Measurements from ENCODE around the gene MRFAP1L1. TPM values are rescaled to one million over a fixed set of nuclear protein-coding genes. Genes with fewer than 3 reads are reported as not detected.

The MRFAP1L1 gene
- total and polyA plus RNA-seq, 2 donors (not counting 3 experiments of a cell fraction or from before 2014, with no cell fraction given) = 28.7 to 42.0 TPM

- no peaks in the 10 kb centered on the region for H3K79me2 ChIP-seq (ENCODE audit: control insufficient read depth, insufficient read depth, low read length)
- CTCF ChIA-PET = interaction anchor here (0.9 to 1.3 kb wide), 3 partner anchors 12 to 153 kb away, joined by 3 to 11 read pairs (median 8); no protein-coding TSS in a partner anchor
- H3K4me1 ChIP-seq (ENCODE audit: control insufficient read depth, extremely low read depth, insufficient read depth, low read length) = peaks cover 3% of the 10 kb centered on the region
- H3K36me3 ChIP-seq (ENCODE audit: control insufficient read depth in 2 of 2, extremely low read depth in 1 of 2, insufficient read depth in 2 of 2, low read length in 2 of 2) = no peaks in the 10 kb centered on the region
- peak overlapping the region; percentile 89 for H2AFZ ChIP-seq (ENCODE audit: low read depth, low read length)
- no peaks in the 10 kb centered on the region for H3K9me1 ChIP-seq (replicated peaks; ENCODE audit: control insufficient read depth, extremely low read depth, insufficient read depth, low read length)
- DNase-seq (ENCODE audit: low read depth, low spot score) (peak; percentile 15), FAIRE-seq (peak; percentile 73)
- intact Hi-C loops (cut with micrococcal nuclease) (no loop called here), dilution Hi-C loops (cut with MboI; ENCODE audit: extremely low pct_ligation_motif_present, low sequenced_read_pairs) (no loop called here)
- H3K9me3 ChIP-seq (replicated peaks; ENCODE audit: control insufficient read depth, insufficient read depth, low read length) = no peaks in the 10 kb centered on the region
- no peaks in the 10 kb centered on the region for H3K27me3 ChIP-seq (ENCODE audit: control insufficient read depth in 2 of 2, insufficient read depth in 2 of 2, low read length in 2 of 2)
- TF ChIP-seq, protein P1, sequence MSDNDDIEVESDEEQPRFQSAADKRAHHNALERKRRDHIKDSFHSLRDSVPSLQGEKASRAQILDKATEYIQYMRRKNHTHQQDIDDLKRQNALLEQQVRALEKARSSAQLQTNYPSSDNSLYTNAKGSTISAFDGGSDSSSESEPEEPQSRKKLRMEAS (IDR thresholded peaks at IDR 0.05; ENCODE audit: insufficient read depth, insufficient read length) = no peak
- TF ChIP-seq POLR2A (IDR thresholded peaks at IDR 0.05; ENCODE audit: low read depth, low read length) (no peak), JUN (IDR thresholded peaks at IDR 0.05; ENCODE audit: borderline replicate concordance, insufficient read depth, insufficient read length, low read depth) (no peak), MYC (IDR thresholded peaks at IDR 0.05; ENCODE audit: low read depth, low read length) (no peak), EZH2 (IDR thresholded peaks at IDR 0.05; ENCODE audit: borderline replicate concordance, low read depth, low read length, severe bottlenecking) (no peak), POLR2AphosphoS5 (IDR thresholded peaks at IDR 0.05; ENCODE audit: insufficient read depth, low read depth, low read length) (no peak), FOS (IDR thresholded peaks at IDR 0.05; ENCODE audit: borderline replicate concordance, insufficient read depth, low read length) (no peak), GATA2 (IDR thresholded peaks at IDR 0.05; ENCODE audit: insufficient read depth, insufficient read length, low read depth, low read length) (no peak)
- TF ChIP-seq, protein P2, sequence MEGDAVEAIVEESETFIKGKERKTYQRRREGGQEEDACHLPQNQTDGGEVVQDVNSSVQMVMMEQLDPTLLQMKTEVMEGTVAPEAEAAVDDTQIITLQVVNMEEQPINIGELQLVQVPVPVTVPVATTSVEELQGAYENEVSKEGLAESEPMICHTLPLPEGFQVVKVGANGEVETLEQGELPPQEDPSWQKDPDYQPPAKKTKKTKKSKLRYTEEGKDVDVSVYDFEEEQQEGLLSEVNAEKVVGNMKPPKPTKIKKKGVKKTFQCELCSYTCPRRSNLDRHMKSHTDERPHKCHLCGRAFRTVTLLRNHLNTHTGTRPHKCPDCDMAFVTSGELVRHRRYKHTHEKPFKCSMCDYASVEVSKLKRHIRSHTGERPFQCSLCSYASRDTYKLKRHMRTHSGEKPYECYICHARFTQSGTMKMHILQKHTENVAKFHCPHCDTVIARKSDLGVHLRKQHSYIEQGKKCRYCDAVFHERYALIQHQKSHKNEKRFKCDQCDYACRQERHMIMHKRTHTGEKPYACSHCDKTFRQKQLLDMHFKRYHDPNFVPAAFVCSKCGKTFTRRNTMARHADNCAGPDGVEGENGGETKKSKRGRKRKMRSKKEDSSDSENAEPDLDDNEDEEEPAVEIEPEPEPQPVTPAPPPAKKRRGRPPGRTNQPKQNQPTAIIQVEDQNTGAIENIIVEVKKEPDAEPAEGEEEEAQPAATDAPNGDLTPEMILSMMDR (IDR thresholded peaks at IDR 0.05; ENCODE audit: extremely low read depth in 1 of 2, insufficient read depth in 1 of 2, low read depth in 1 of 2, low read length in 2 of 2) = no peak
- no peaks in the 10 kb centered on the region for H4K20me1 ChIP-seq (replicated peaks; ENCODE audit: control insufficient read depth, extremely low read depth, insufficient read depth, low read length)
- H3K4me2 ChIP-seq (ENCODE audit: insufficient read depth, low read length) = no peak overlapping the region
- POLR2A ChIA-PET = no interaction called here
- no TSS peak for BruUV-seq (replicated peaks)
- H3K4me3 ChIP-seq (replicated peaks in 1 of 3; ENCODE audit: insufficient read depth in 1 of 3, low read depth in 1 of 3, low read length in 3 of 3) = no peak overlapping the region
- H3K9ac ChIP-seq (replicated peaks; ENCODE audit: extremely low read depth, insufficient read depth, low read length) = no peak overlapping the region
- H3K27ac ChIP-seq (ENCODE audit: insufficient read depth, low read depth, low read length) = peak overlapping the region; percentile 48
Observed at GRCh38 chr4:6732441-6733357, 23.0 kb upstream of the MRFAP1L1 start.

All from endothelial cell of umbilical vein (primary cell).